ENCODE measurements around the gene TRIOBP.

DNA sequence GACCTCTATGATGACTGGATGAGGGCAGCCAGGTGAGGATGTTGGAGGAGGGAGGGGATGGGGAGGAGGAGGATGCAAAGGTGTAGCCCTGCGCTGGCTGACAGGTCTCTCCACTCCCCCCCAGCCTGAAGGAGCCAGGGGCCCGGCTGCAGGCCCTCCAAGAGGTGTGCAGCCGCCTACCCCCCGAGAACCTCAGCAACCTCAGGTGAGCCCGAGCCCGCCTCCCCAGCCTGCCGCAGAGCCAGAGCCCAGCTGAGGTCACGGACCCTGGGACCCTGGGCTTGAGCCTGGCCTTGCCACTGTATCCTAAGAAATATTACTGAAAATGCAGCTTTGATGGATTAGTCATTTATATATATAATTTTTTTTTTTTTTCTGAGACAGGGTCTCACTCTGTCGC is 49.5 kb upstream of the TRIOBP start:
- TF ChIP-seq, protein P1, sequence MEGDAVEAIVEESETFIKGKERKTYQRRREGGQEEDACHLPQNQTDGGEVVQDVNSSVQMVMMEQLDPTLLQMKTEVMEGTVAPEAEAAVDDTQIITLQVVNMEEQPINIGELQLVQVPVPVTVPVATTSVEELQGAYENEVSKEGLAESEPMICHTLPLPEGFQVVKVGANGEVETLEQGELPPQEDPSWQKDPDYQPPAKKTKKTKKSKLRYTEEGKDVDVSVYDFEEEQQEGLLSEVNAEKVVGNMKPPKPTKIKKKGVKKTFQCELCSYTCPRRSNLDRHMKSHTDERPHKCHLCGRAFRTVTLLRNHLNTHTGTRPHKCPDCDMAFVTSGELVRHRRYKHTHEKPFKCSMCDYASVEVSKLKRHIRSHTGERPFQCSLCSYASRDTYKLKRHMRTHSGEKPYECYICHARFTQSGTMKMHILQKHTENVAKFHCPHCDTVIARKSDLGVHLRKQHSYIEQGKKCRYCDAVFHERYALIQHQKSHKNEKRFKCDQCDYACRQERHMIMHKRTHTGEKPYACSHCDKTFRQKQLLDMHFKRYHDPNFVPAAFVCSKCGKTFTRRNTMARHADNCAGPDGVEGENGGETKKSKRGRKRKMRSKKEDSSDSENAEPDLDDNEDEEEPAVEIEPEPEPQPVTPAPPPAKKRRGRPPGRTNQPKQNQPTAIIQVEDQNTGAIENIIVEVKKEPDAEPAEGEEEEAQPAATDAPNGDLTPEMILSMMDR (IDR thresholded peaks at IDR 0.05; ENCODE audit: low read depth, low read length), result no peak
- no peak for TF ChIP-seq EZH2phosphoT487 (IDR thresholded peaks at IDR 0.05; ENCODE audit: low read depth)
